H9 (cell line): ENCODE results near the gene DPYD. TPM values are rescaled to one million over a fixed set of nuclear protein-coding genes. Genes with fewer than 3 reads are reported as not detected.

Experiments
- DNase-seq: peaks from one replicate; pipeline ENCODE4 v3.0.0-alpha.2; 2017
- H2AFZ ChIP-seq: one replicate; pipeline ENCODE4 v1.6.1; 2013; ENCODE audit warnings: mild to moderate bottlenecking, low read length, control low read depth, moderate library complexity
- H2AK5ac ChIP-seq: 2 replicates; pipeline ENCODE4 v1.6.1; 2013; ENCODE audit warnings: low read length, control low read depth, mixed read lengths; ENCODE audit not compliant: insufficient read length
- H2BK120ac ChIP-seq: one replicate; pipeline ENCODE4 v1.6.1; 2013; ENCODE audit warnings: low read depth, mild to moderate bottlenecking, low read length, control low read depth, inconsistent platforms; ENCODE audit not compliant: poor library complexity, severe bottlenecking
- H2BK12ac ChIP-seq: 2 replicates; pipeline ENCODE4 v1.6.1; 2013; ENCODE audit warnings: low read length, control low read depth, mixed read lengths, low read depth; ENCODE audit not compliant: insufficient read length
- H2BK15ac ChIP-seq: 2 replicates; pipeline ENCODE4 v1.6.1; 2013; ENCODE audit warnings: low read depth, low read length, control low read depth
- H2BK20ac ChIP-seq: one replicate; pipeline ENCODE4 v1.6.1; 2013; ENCODE audit warnings: low read depth, mild to moderate bottlenecking, low read length, control low read depth, inconsistent platforms; ENCODE audit not compliant: poor library complexity, severe bottlenecking
- H2BK5ac ChIP-seq: 2 replicates; pipeline ENCODE4 v1.6.1; 2013; ENCODE audit warnings: low read length, control low read depth, mixed read lengths; ENCODE audit not compliant: insufficient read length
- H3K14ac ChIP-seq: 2 replicates; pipeline ENCODE4 v1.6.1; 2013; ENCODE audit warnings: low read length, control low read depth; ENCODE audit not compliant: insufficient read depth
- H3K18ac ChIP-seq: 2 replicates; pipeline ENCODE4 v1.6.1; 2013; ENCODE audit warnings: low read depth, mild to moderate bottlenecking, mixed read lengths, low read length, control low read depth; ENCODE audit not compliant: insufficient read length
- H3K23ac ChIP-seq: 2 replicates; pipeline ENCODE4 v1.6.1; 2013; ENCODE audit warnings: low read length, control low read depth, mixed read lengths, low read depth; ENCODE audit not compliant: insufficient read length
- H3K23me2 ChIP-seq: 2 replicates; pipeline ENCODE4 v1.6.1; 2013; ENCODE audit warnings: low read depth, mild to moderate bottlenecking, mixed read lengths, low read length, control low read depth; ENCODE audit not compliant: insufficient read length, poor library complexity, severe bottlenecking
- H3K27ac ChIP-seq: 2 replicates; pipeline ENCODE4 v1.5.1; 2013; ENCODE audit warnings: low read length, control low read depth, mixed read lengths, low read depth; ENCODE audit not compliant: insufficient read length
- H3K27me3 ChIP-seq: 2 replicates; pipeline ENCODE4 v1.6.1; 2013; ENCODE audit warnings: low read length, control low read depth, inconsistent platforms; ENCODE audit not compliant: insufficient read depth
- H3K4ac ChIP-seq: 2 replicates; pipeline ENCODE4 v1.6.1; 2013; ENCODE audit warnings: low read depth, mild to moderate bottlenecking, control low read depth, inconsistent platforms, low read length, moderate library complexity
- H3K4me1 ChIP-seq: 2 replicates; pipeline ENCODE4 v1.6.1; 2013; ENCODE audit warnings: low read length, control low read depth, inconsistent platforms; ENCODE audit not compliant: insufficient read depth
- H3K4me2 ChIP-seq: 2 replicates; pipeline ENCODE4 v1.6.1; 2013; ENCODE audit warnings: low read length, control low read depth, mixed read lengths; ENCODE audit not compliant: insufficient read length, insufficient read depth
- H3K56ac ChIP-seq: 2 replicates; pipeline ENCODE4 v1.6.1; 2013; ENCODE audit warnings: low read depth, mild to moderate bottlenecking, mixed read lengths, low read length, control low read depth; ENCODE audit not compliant: insufficient read length
- H3K79me1 ChIP-seq: 2 replicates; pipeline ENCODE4 v1.6.1; 2013; ENCODE audit warnings: low read depth, mild to moderate bottlenecking, moderate library complexity, low read length, control low read depth, inconsistent platforms; ENCODE audit not compliant: insufficient read depth, poor library complexity, severe bottlenecking
- H3K79me2 ChIP-seq: 2 replicates; pipeline ENCODE4 v1.6.1; 2013; ENCODE audit warnings: low read length, control low read depth, inconsistent platforms; ENCODE audit not compliant: insufficient read depth
- H3K9ac ChIP-seq: 2 replicates; pipeline ENCODE4 v1.6.1; 2013; ENCODE audit warnings: low read length, control low read depth, mixed read lengths; ENCODE audit not compliant: insufficient read length; ENCODE audit errors: extremely low read depth
- H3K9me3 ChIP-seq: one replicate; pipeline ENCODE4 v1.6.1; 2013; ENCODE audit warnings: low read depth, low read length, inconsistent platforms; ENCODE audit not compliant: control insufficient read depth
- H3T11ph ChIP-seq: one replicate; pipeline ENCODE4 v1.6.1; 2013; ENCODE audit warnings: mild to moderate bottlenecking, low read length, control low read depth, inconsistent platforms
- H4K20me1 ChIP-seq: one replicate; pipeline ENCODE4 v1.6.1; 2013; ENCODE audit not compliant: control insufficient read depth, insufficient read length, insufficient read depth
- H4K5ac ChIP-seq: 2 replicates; pipeline ENCODE4 v1.6.1; 2013; ENCODE audit warnings: low read depth, mild to moderate bottlenecking, mixed read lengths, low read length, control low read depth; ENCODE audit not compliant: insufficient read length
- H4K8ac ChIP-seq: replicated peaks from 2 replicates; pipeline ENCODE4 v1.6.1; 2013; ENCODE audit warnings: low read length, control low read depth, mixed read lengths, low read depth; ENCODE audit not compliant: insufficient read length
- H4K91ac ChIP-seq: 2 replicates; pipeline ENCODE4 v1.6.1; 2013; ENCODE audit warnings: low read depth, mild to moderate bottlenecking, moderate library complexity, mixed read lengths, low read length, control low read depth; ENCODE audit not compliant: insufficient read length
- H3K27ac Mint-ChIP-seq, 3 experiments: 2 replicates in 2 of 3; 3 replicates in 1 of 3; pipeline ENCODE4 v1.8.0; 2020 to 2021; ENCODE audit warnings: mixed read lengths in 3 of 3, mild to moderate bottlenecking in 1 of 3, moderate library complexity in 1 of 3
- H3K27me3 Mint-ChIP-seq: 2 replicates; pipeline ENCODE4 v1.8.0; 2021; ENCODE audit warnings: low read depth, mild to moderate bottlenecking, moderate library complexity, mixed read lengths
- H3K36me3 Mint-ChIP-seq, 3 experiments: 2 replicates in 2 of 3; 3 replicates in 1 of 3; pipeline ENCODE4 v1.8.0; 2020 to 2021; ENCODE audit warnings: low read depth in 3 of 3, mixed read lengths in 3 of 3; ENCODE audit not compliant: insufficient read depth in 1 of 3
- H3K4me1 Mint-ChIP-seq, 2 experiments: 2 replicates each; pipeline ENCODE4 v1.8.0; 2020; ENCODE audit warnings: mixed read lengths in 2 of 2
- H3K4me3 Mint-ChIP-seq, 2 experiments: 2 replicates in 1 of 2; 3 replicates in 1 of 2; pipeline ENCODE4 v1.8.0; 2020 to 2021; ENCODE audit warnings: mild to moderate bottlenecking in 2 of 2, mixed read lengths in 2 of 2, moderate library complexity in 1 of 2
- H3K9me3 Mint-ChIP-seq, 2 experiments: 2 replicates in 1 of 2; 3 replicates in 1 of 2; pipeline ENCODE4 v1.8.0; 2020; ENCODE audit warnings: mild to moderate bottlenecking in 2 of 2, mixed read lengths in 2 of 2, moderate library complexity in 1 of 2
- WGBS: extraction: QIAGEN DNeasy Blood & Tissue Kit; methylation state at CpG from one replicate; pipeline ENCODE4 v1.1.7; 2013; ENCODE audit warnings: missing lambda C conversion rate, low lambda C conversion rate, mixed read lengths; ENCODE audit not compliant: insufficient read length; ENCODE audit errors: extremely low coverage; 5-methylcytosine and 5-hydroxymethylcytosine counted together
- total RNA-seq: library from RNA; stranded (reverse); gene quantifications from 2 replicates; pipeline ENCODE4 v1.2.1, GENCODE V29; 2021
- TF ChIP-seq, protein P1 (sequence below): fragments of 200-600 bp; sonication (generic); conservative IDR thresholded peaks from 3 replicates; pipeline ENCODE4 v1.8.0; 2021; ENCODE audit warnings: antibody characterized with exemption, mild to moderate bottlenecking

DPYD gene
- total RNA-seq, 1 experiment from 2014 or later: 0.37 TPM

GRCh38 chr1:97902067-97902466 is 18.8 kb downstream of the DPYD start:
- Mint-ChIP-seq H3K9me3 (peaks cover 4 to 5% of the 10 kb centered on the region in 2 experiments; a peak in 2 of 5 replicates), H3K27ac (no peak overlapping the region), H3K36me3 (peaks cover 0 to 4% (median 0%) of the 10 kb centered on the region in 3 experiments; a peak in 2 of 7 replicates), H3K27me3 (no peaks in the 10 kb centered on the region), H3K4me1 (no peaks in the 10 kb centered on the region), H3K4me3 (no peak overlapping the region)
- H3K79me1 ChIP-seq: no peaks in the 10 kb centered on the region
- H4K91ac ChIP-seq: no peak overlapping the region
- no peaks in the 10 kb centered on the region for H3K4me1 ChIP-seq
- H3K79me2 ChIP-seq: no peaks in the 10 kb centered on the region
- no peak overlapping the region for H3K4me2 ChIP-seq
- no peak overlapping the region for H2BK5ac ChIP-seq
- H3K18ac ChIP-seq: no peak overlapping the region
- H3T11ph ChIP-seq: no peak overlapping the region
- H2BK20ac ChIP-seq: no peak overlapping the region
- no peak overlapping the region for H2BK15ac ChIP-seq
- H2BK120ac ChIP-seq: no peak overlapping the region
- no peak overlapping the region for H4K8ac ChIP-seq
- H3K23ac ChIP-seq: no peak overlapping the region
- no peak overlapping the region for H2AFZ ChIP-seq
- H4K20me1 ChIP-seq: no peaks in the 10 kb centered on the region
- H4K5ac ChIP-seq: no peak overlapping the region
- H2BK12ac ChIP-seq: no peak overlapping the region
- DNase-seq: no peak
- H2AK5ac ChIP-seq: no peak overlapping the region
- H3K56ac ChIP-seq: no peak overlapping the region
- no peak overlapping the region for H3K9ac ChIP-seq
- H3K27me3 ChIP-seq: no peaks in the 10 kb centered on the region
- WGBS: no CpG with 5 or more reads among the region's 2 CpGs
- H3K23me2 ChIP-seq: no peaks in the 10 kb centered on the region
- H3K27ac ChIP-seq: no peak overlapping the region
- no peaks in the 10 kb centered on the region for H3K9me3 ChIP-seq
- no peak overlapping the region for H3K14ac ChIP-seq
- H3K4ac ChIP-seq: no peak overlapping the region
- TF ChIP-seq, protein P1, sequence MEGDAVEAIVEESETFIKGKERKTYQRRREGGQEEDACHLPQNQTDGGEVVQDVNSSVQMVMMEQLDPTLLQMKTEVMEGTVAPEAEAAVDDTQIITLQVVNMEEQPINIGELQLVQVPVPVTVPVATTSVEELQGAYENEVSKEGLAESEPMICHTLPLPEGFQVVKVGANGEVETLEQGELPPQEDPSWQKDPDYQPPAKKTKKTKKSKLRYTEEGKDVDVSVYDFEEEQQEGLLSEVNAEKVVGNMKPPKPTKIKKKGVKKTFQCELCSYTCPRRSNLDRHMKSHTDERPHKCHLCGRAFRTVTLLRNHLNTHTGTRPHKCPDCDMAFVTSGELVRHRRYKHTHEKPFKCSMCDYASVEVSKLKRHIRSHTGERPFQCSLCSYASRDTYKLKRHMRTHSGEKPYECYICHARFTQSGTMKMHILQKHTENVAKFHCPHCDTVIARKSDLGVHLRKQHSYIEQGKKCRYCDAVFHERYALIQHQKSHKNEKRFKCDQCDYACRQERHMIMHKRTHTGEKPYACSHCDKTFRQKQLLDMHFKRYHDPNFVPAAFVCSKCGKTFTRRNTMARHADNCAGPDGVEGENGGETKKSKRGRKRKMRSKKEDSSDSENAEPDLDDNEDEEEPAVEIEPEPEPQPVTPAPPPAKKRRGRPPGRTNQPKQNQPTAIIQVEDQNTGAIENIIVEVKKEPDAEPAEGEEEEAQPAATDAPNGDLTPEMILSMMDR: no peak
